Activated T-helper 2 cell treated with anti-CD3 and anti-CD28 coated beads, Interferon-gamma antibody, Interleukin-2, Interleukin-4, amounts not matched to agents 10 μg/mL and 5 μg/mL and 100 μg/mL, durations not matched to agents 14 hours and 24 hours and 36 hours (primary cell): ENCODE results near the gene CES5A. TPM values are rescaled to one million over a fixed set of nuclear protein-coding genes. Genes with fewer than 3 reads are reported as not detected.

ENCODE experiments used
- total RNA-seq: library from RNA; stranded (reverse); gene quantifications from 2 replicates; pipeline ENCODE4 v1.2.3, GENCODE V29; 2022

CES5A gene
- total RNA-seq, 1 donor from 2014 or later, result not detected

Other genes starting within 250 kb of the CES5A start
- not detected in 2 replicates for gene SLC6A2, start 219.4 kb downstream of the CES5A start, total RNA-seq
- not detected in 2 replicates for gene CES1, start 42.3 kb downstream of the CES5A start, total RNA-seq